Erythroblast (primary cell): ENCODE measurements around the gene CACNA1C.

ENCODE experiments used
- GATA1 ChIP-seq: IDR thresholded peaks from 2 replicates; pipeline ENCODE4 v1.6.1; 2011; ENCODE audit warnings: low read depth, mild to moderate bottlenecking, control low read depth, low read length, moderate library complexity
- POLR2A ChIP-seq: IDR thresholded peaks from 2 replicates; pipeline ENCODE4 v1.6.1; 2011; ENCODE audit warnings: mild to moderate bottlenecking, low read length

- no peak for TF ChIP-seq POLR2A
- TF ChIP-seq GATA1: no peak
Observed at GRCh38 chr12:2236506-2237294, 183.9 kb downstream of the CACNA1C start.
